HG02610 (cell line): Measurements from ENCODE around the gene JARID2.

Experiments used
- ATAC-seq: cut with Tn5 transposase; IDR thresholded peaks from one replicate; pipeline ENCODE4 v1.9.1; 2021; ENCODE audit warnings: mild to moderate bottlenecking, moderate library complexity; ENCODE audit not compliant: unreplicated experiment

Gene JARID2

GRCh38 chr6:15433511-15433861 is 187.6 kb downstream of the JARID2 start:
- no peak for ATAC-seq

- no peak for ATAC-seq
Measured at GRCh38 chr6:15434263-15434662, 188.4 kb downstream of the JARID2 start.

- no peak for ATAC-seq
Measured at GRCh38 chr6:15434823-15435380, 189.0 kb downstream of the JARID2 start.

- no peak for ATAC-seq
Measured at GRCh38 chr6:15435468-15435867, 189.6 kb downstream of the JARID2 start.

GRCh38 chr6:15436451-15436850 is 190.6 kb downstream of the JARID2 start:
- ATAC-seq = no peak

- ATAC-seq = no peak
Measured at GRCh38 chr6:15437090-15437635, 191.3 kb downstream of the JARID2 start.

GRCh38 chr6:15439410-15440025 is 193.6 kb downstream of the JARID2 start:
- no peak for ATAC-seq

GRCh38 chr6:15440040-15440439 is 194.2 kb downstream of the JARID2 start:
- no peak for ATAC-seq

GRCh38 chr6:15441215-15441868 is 195.5 kb downstream of the JARID2 start:
- no peak for ATAC-seq

GRCh38 chr6:15441981-15442380 is 196.1 kb downstream of the JARID2 start:
- no peak for ATAC-seq

- no peak for ATAC-seq
Measured at GRCh38 chr6:15442467-15442866, 196.6 kb downstream of the JARID2 start.

- no peak for ATAC-seq
Measured at GRCh38 chr6:15443119-15443830, 197.4 kb downstream of the JARID2 start.

GRCh38 chr6:15444081-15444731 is 198.3 kb downstream of the JARID2 start:
- no peak for ATAC-seq

- ATAC-seq = no peak
Measured at GRCh38 chr6:15444881-15445280, 199.0 kb downstream of the JARID2 start.

GRCh38 chr6:15447546-15448267 is 201.8 kb downstream of the JARID2 start:
- ATAC-seq = no peak

- ATAC-seq = no peak
Measured at GRCh38 chr6:15449011-15449410, 203.1 kb downstream of the JARID2 start.

- ATAC-seq = no peak
Measured at GRCh38 chr6:15451738-15452137, 205.9 kb downstream of the JARID2 start.

- ATAC-seq = peak; percentile 45
Measured at GRCh38 chr6:15452182-15452941, 206.5 kb downstream of the JARID2 start.

GRCh38 chr6:15453186-15453585 is 207.3 kb downstream of the JARID2 start:
- no peak for ATAC-seq

GRCh38 chr6:15453622-15454021 is 207.8 kb downstream of the JARID2 start:
- no peak for ATAC-seq
